GM15510 (cell line): Measurements from ENCODE around the gene SLC7A8.

Experiments
- POLR2A ChIP-seq: IDR thresholded peaks from 3 replicates; pipeline ENCODE4 v1.6.1; 2011; ENCODE audit warnings: borderline replicate concordance; ENCODE audit not compliant: insufficient read length; ENCODE audit errors: extremely low read depth

SLC7A8 gene

GRCh38 chr14:23167116-23167847, 16.2 kb downstream of the SLC7A8 start:
- TF ChIP-seq POLR2A = no peak

GRCh38 chr14:23164949-23165348, 18.5 kb downstream of the SLC7A8 start:
- TF ChIP-seq POLR2A = no peak

- TF ChIP-seq POLR2A = no peak
Measured at GRCh38 chr14:23164250-23164649, 19.2 kb downstream of the SLC7A8 start.

- no peak for TF ChIP-seq POLR2A
Measured at GRCh38 chr14:23163830-23164229, 19.6 kb downstream of the SLC7A8 start.

- TF ChIP-seq POLR2A = no peak
Measured at GRCh38 chr14:23162800-23163199, 20.7 kb downstream of the SLC7A8 start.

GRCh38 chr14:23162005-23162404, 21.5 kb downstream of the SLC7A8 start:
- no peak for TF ChIP-seq POLR2A

GRCh38 chr14:23160924-23161522, 22.4 kb downstream of the SLC7A8 start:
- no peak for TF ChIP-seq POLR2A

- no peak for TF ChIP-seq POLR2A
Measured at GRCh38 chr14:23159532-23159931, 23.9 kb downstream of the SLC7A8 start.

- no peak for TF ChIP-seq POLR2A
Measured at GRCh38 chr14:23158779-23159178, 24.7 kb downstream of the SLC7A8 start.

GRCh38 chr14:23154964-23155587, 28.4 kb downstream of the SLC7A8 start:
- no peak for TF ChIP-seq POLR2A

- TF ChIP-seq POLR2A = no peak
Measured at GRCh38 chr14:23153851-23154796, 29.3 kb downstream of the SLC7A8 start.

GRCh38 chr14:23151342-23151741, 32.1 kb downstream of the SLC7A8 start:
- no peak for TF ChIP-seq POLR2A

GRCh38 chr14:23149745-23150144, 33.7 kb downstream of the SLC7A8 start:
- TF ChIP-seq POLR2A = no peak

- TF ChIP-seq POLR2A = no peak
Measured at GRCh38 chr14:23148591-23149249, 34.7 kb downstream of the SLC7A8 start.

- TF ChIP-seq POLR2A = no peak
Measured at GRCh38 chr14:23147676-23148075, 35.8 kb downstream of the SLC7A8 start.

- TF ChIP-seq POLR2A = no peak
Measured at GRCh38 chr14:23146980-23147379, 36.5 kb downstream of the SLC7A8 start.
